Lung (tissue), 12 donors: Measurements from ENCODE around the gene GSK3A. TPM values are rescaled to one million over a fixed set of nuclear protein-coding genes. Genes with fewer than 3 reads are reported as not detected.

Source experiments
- ATAC-seq: fragments of 200-7000 bp; cut with Tn5 transposase; one replicate; pipeline ENCODE4 v1.9.1; 2020; ENCODE audit warnings: moderate number of reproducible peaks; ENCODE audit not compliant: insufficient read depth, low FRiP score
- DNase-seq, 3 donors: peaks; one replicate each; pipeline ENCODE4 v3.0.0-alpha.2; 2013 to 2017
- H3K27ac ChIP-seq, 2 donors: one replicate each; pipeline ENCODE4 v1.5.1; 2013; ENCODE audit warnings: mild to moderate bottlenecking in 2 of 2, moderate library complexity in 2 of 2, control low read depth in 1 of 2, inconsistent platforms in 1 of 2, low read depth in 1 of 2, low read length in 1 of 2
- H3K27me3 ChIP-seq, 3 donors: one replicate each; pipeline ENCODE4 v1.5.1; 2013; ENCODE audit warnings: low read length in 2 of 3; ENCODE audit not compliant: control insufficient read depth in 3 of 3, insufficient read depth in 3 of 3
- H3K36me3 ChIP-seq, 4 donors: one replicate each; pipeline ENCODE4 v1.5.1; 2013; ENCODE audit warnings: low read length in 4 of 4, mild to moderate bottlenecking in 1 of 4, moderate library complexity in 1 of 4; ENCODE audit not compliant: control insufficient read depth in 4 of 4, insufficient read depth in 4 of 4
- H3K4me1 ChIP-seq, 5 donors: one replicate each; pipeline ENCODE4 v1.5.1; 2013; ENCODE audit warnings: low read length in 5 of 5, mild to moderate bottlenecking in 2 of 5, moderate library complexity in 1 of 5; ENCODE audit not compliant: control insufficient read depth in 5 of 5, insufficient read depth in 5 of 5
- H3K4me3 ChIP-seq: one replicate; pipeline ENCODE4 v1.5.1; 2013; ENCODE audit warnings: mild to moderate bottlenecking, control low read depth, moderate library complexity
- H3K9ac ChIP-seq, 2 donors: one replicate each; pipeline ENCODE4 v1.5.1; 2013; ENCODE audit warnings: low read length in 2 of 2, control low read depth in 1 of 2; ENCODE audit not compliant: insufficient read depth in 1 of 2
- H3K9me3 ChIP-seq, 4 donors: one replicate each; pipeline ENCODE4 v1.5.1; 2013; ENCODE audit warnings: low read length in 3 of 4, mild to moderate bottlenecking in 1 of 4, moderate library complexity in 1 of 4; ENCODE audit not compliant: control insufficient read depth in 4 of 4, insufficient read depth in 3 of 4
- CTCF ChIP-seq: IDR thresholded peaks from 2 replicates; pipeline ENCODE4 v1.5.1; 2012; ENCODE audit warnings: mild to moderate bottlenecking; ENCODE audit errors: control extremely low read depth, extremely low read depth
- WGBS, 2 donors: extraction: QIAGEN DNeasy Blood & Tissue Kit; methylation state at CpG; one replicate each; pipeline ENCODE4 v1.1.7; 2013; 5-methylcytosine and 5-hydroxymethylcytosine counted together
- polyA plus RNA-seq, 2 donors: library from polyadenylated mRNA; stranded (reverse); fragments of 200-250 nt; gene quantifications; one replicate each; pipeline ENCODE4 v1.2.1, GENCODE V29; 2013
- total RNA-seq, 2 donors: library from RNA; depleted of rRNA in 1 of 2; stranded (reverse); fragments of >200 nt in 1 of 2; gene quantifications; one replicate each; pipeline ENCODE4 v1.2.1, GENCODE V29; 2014 to 2021
- donor health status: control.
- donor health status: control.
- donor health status: Bipolar disorder and iron deficiency.
- donor health status: healthy.
- donor health status: DM: yes; HTN: yes; CAD: no.

GSK3A gene
- total and polyA plus RNA-seq, 4 donors: 23.7 to 54.2 (median 46.2) TPM

GRCh38 chr19:42242069-42242511, 312 bp downstream of the GSK3A start:
- H3K4me1 ChIP-seq: peaks cover 0 to 33% (median 3%) of the 10 kb centered on the region in 5 donors
- ATAC-seq: no peak

GRCh38 chr19:42241279-42241678, 1.1 kb downstream of the GSK3A start:
- TF ChIP-seq CTCF: no peak
- Histone ChIP-seq H3K27ac (no peak overlapping the region), H3K36me3 (peaks cover 0 to 25% (median 12%) of the 10 kb centered on the region in 4 donors), H3K9me3 (no peaks in the 10 kb centered on the region), H3K9ac (peak overlapping the region; percentile 72 to 73), H3K4me1 (peaks cover 0 to 29% (median 3%) of the 10 kb centered on the region in 5 donors), H3K27me3 (no peaks in the 10 kb centered on the region), H3K4me3 (peak overlapping the region; percentile 6)
- ATAC-seq (no peak), DNase-seq (no peak)
- 97 to 98% methylated on average over 3 of the region's 3 CpGs for WGBS, 2 donors

More at GRCh38 chr19:42242069-42242511, 312 bp downstream of the GSK3A start:
- H3K4me3 ChIP-seq: peak overlapping the region; percentile 83
- peak overlapping the region; percentile 76 to 94 for H3K27ac ChIP-seq
- DNase-seq: no peak
- H3K9me3 ChIP-seq: no peaks in the 10 kb centered on the region
- no peaks in the 10 kb centered on the region for H3K27me3 ChIP-seq
- WGBS, 2 donors: 0% methylated on average over 18 to 49 of the region's 49 CpGs
- H3K36me3 ChIP-seq: peaks cover 0 to 23% (median 6%) of the 10 kb centered on the region in 4 donors
- peak overlapping the region; percentile 72 to 73 for H3K9ac ChIP-seq
- TF ChIP-seq CTCF: no peak

- no peak overlapping the region for H3K9ac ChIP-seq
- no peak for TF ChIP-seq CTCF
- no peak for ATAC-seq
Measured at GRCh38 chr19:42239544-42240220, 2.7 kb downstream of the GSK3A start.

More at GRCh38 chr19:42239544-42240220, 2.7 kb downstream of the GSK3A start:
- Histone ChIP-seq H3K27me3 (no peaks in the 10 kb centered on the region), H3K4me3 (no peak overlapping the region), H3K4me1 (peaks cover 0 to 21% (median 0%) of the 10 kb centered on the region in 5 donors), H3K36me3 (peaks cover 6 to 35% (median 25%) of the 10 kb centered on the region in 4 donors), H3K9me3 (no peaks in the 10 kb centered on the region), H3K27ac (no peak overlapping the region)
- WGBS, 2 donors: 91 to 92% methylated on average over 10 of the region's 10 CpGs
- DNase-seq: no peak
